Endothelial cell of hepatic sinusoid (primary cell): ENCODE measurements around the gene RAB42.

Source experiments
- in situ Hi-C: cut with HindIII; loops from 2 replicates; pipeline ENCODE4 v1.10.0; 2017; ENCODE audit warnings: low sequenced_read_pairs

Gene RAB42

DNA sequence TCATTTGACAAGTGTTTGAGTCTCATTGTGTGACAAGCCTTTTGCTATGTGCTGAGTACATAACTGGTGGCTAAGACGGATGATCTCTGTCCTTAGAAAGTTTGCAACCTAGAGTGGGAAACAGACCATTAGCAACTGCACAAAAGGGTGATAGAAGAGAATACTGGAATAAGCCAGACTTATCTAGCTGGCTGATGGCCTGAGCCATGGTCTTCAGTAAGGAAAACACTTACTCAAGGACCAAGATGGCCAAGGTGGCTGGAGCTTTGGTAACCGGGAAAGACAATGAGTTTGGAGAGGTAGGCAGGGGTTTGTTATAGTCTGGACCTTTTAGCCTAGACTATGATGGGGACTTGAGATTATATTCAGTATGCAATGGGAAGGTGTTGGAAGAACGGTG lies 52.4 kb downstream of the RAB42 start:
- in situ Hi-C loops = no loop called here
